Measurements from ENCODE around the gene SRD5A2. TPM values are rescaled to one million over a fixed set of nuclear protein-coding genes. Genes with fewer than 3 reads are reported as not detected.

The SRD5A2 gene
- polyA plus RNA-seq, 1 experiment = not detected

DNA sequence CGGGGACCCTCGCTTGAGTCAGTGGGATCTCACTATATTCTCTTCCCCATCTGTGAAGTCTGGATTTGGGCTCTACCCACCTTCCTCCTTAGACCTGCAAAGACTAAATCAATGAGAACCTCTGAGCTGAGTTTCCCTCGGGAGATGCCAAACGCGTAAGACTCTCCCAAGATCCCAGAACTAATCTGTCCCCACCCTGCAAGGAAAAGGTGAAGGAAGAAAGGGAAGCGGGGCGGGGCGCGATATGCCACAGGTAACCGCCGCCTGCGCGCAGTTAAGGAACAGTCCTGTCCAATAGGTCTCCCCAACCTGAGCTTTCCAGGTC lies 780 bp downstream of the SRD5A2 start:
- no peak overlapping the region for H3K4me3 ChIP-seq (ENCODE audit: low read depth, low read length)
- TF ChIP-seq CTCF (IDR thresholded peaks at IDR 0.05; ENCODE audit: insufficient read depth, low read depth, low read length) = no peak
- H3K36me3 ChIP-seq (ENCODE audit: control insufficient read depth, insufficient read depth, low read length) = no peaks in the 10 kb centered on the region
- H3K27me3 ChIP-seq (ENCODE audit: control insufficient read depth, insufficient read depth, low read length) = peaks cover 28% of the 10 kb centered on the region
- DNase-seq (ENCODE audit: low read depth) = no peak
- CTCF ChIA-PET = interaction anchor here (1.0 kb wide), 1 partner anchor 10 kb away, joined by 3 read pairs; no protein-coding TSS in a partner anchor
- POLR2A ChIA-PET = no interaction called here

DNA sequence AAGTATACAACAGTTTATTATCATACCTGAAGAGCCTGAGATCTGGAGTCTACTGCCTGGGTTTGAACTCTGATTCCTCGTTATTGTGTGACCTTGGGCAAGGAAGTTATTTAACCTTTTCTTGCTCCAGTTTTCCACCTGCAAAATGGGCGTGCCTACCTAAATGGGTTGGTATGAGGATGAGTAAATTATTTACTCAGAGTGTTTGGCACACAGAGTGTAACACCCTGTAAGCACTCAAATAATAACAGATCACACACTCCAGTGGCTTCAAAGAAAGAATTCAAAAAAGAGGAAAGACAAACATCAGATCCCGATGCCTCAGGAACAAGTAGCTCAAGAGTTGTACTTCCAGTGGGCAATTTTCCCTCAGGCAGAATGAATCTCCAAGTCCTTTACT lies 2.4 kb downstream of the SRD5A2 start:
- H3K36me3 ChIP-seq (ENCODE audit: control insufficient read depth, insufficient read depth, low read length) = no peaks in the 10 kb centered on the region
- CTCF ChIA-PET = no interaction called here
- DNase-seq (ENCODE audit: low read depth) = no peak
- TF ChIP-seq CTCF (IDR thresholded peaks at IDR 0.05; ENCODE audit: insufficient read depth, low read depth, low read length) = no peak
- POLR2A ChIA-PET = no interaction called here
- peaks cover 28% of the 10 kb centered on the region for H3K27me3 ChIP-seq (ENCODE audit: control insufficient read depth, insufficient read depth, low read length)
- no peak overlapping the region for H3K4me3 ChIP-seq (ENCODE audit: low read depth, low read length)

GRCh38 chr2:31577143-31577542 lies 3.6 kb downstream of the SRD5A2 start:
- ChIA-PET CTCF (interaction anchor here (0.6 kb wide), 1 partner anchor 8 kb away, joined by 3 read pairs; no protein-coding TSS in a partner anchor), POLR2A (no interaction called here)
- no peak for DNase-seq (ENCODE audit: low read depth)
- H3K4me3 ChIP-seq (ENCODE audit: low read depth, low read length) = no peak overlapping the region
- no peak for TF ChIP-seq CTCF (IDR thresholded peaks at IDR 0.05; ENCODE audit: insufficient read depth, low read depth, low read length)
- H3K36me3 ChIP-seq (ENCODE audit: control insufficient read depth, insufficient read depth, low read length) = no peaks in the 10 kb centered on the region
- H3K27me3 ChIP-seq (ENCODE audit: control insufficient read depth, insufficient read depth, low read length) = peaks cover 28% of the 10 kb centered on the region

- ChIA-PET POLR2A (no interaction called here), CTCF (interaction anchor here (0.6 kb wide), 1 partner anchor 9 kb away, joined by 3 read pairs; no protein-coding TSS in a partner anchor)
- H3K4me3 ChIP-seq (ENCODE audit: low read depth, low read length) = no peak overlapping the region
- no peaks in the 10 kb centered on the region for H3K27me3 ChIP-seq (ENCODE audit: control insufficient read depth, insufficient read depth, low read length)
- no peak for DNase-seq (ENCODE audit: low read depth)
- no peaks in the 10 kb centered on the region for H3K36me3 ChIP-seq (ENCODE audit: control insufficient read depth, insufficient read depth, low read length)
- TF ChIP-seq CTCF (IDR thresholded peaks at IDR 0.05; ENCODE audit: insufficient read depth, low read depth, low read length) = no peak
Measured at GRCh38 chr2:31568585-31569201, 12.0 kb downstream of the SRD5A2 start.

- Histone ChIP-seq H3K27me3 (ENCODE audit: control insufficient read depth, insufficient read depth, low read length) (no peaks in the 10 kb centered on the region), H3K36me3 (ENCODE audit: control insufficient read depth, insufficient read depth, low read length) (no peaks in the 10 kb centered on the region), H3K4me3 (ENCODE audit: low read depth, low read length) (no peak overlapping the region)
- no peak for TF ChIP-seq CTCF (IDR thresholded peaks at IDR 0.05; ENCODE audit: insufficient read depth, low read depth, low read length)
- DNase-seq (ENCODE audit: low read depth) = no peak
- POLR2A ChIA-PET = no interaction called here
- CTCF ChIA-PET = no interaction called here
Measured at GRCh38 chr2:31567679-31568078, 13.1 kb downstream of the SRD5A2 start.
